Liver (tissue), 9 donors: Measurements from ENCODE around the gene TMPRSS9. TPM values are rescaled to one million over a fixed set of nuclear protein-coding genes. Genes with fewer than 3 reads are reported as not detected.

Source experiments
- DNase-seq: peaks from one replicate; pipeline ENCODE4 v3.0.0-alpha.2; 2017; ENCODE audit warnings: low spot score
- H3K27ac ChIP-seq, 2 donors: one replicate each; pipeline ENCODE4 v1.7.0; 2013; ENCODE audit warnings: inconsistent platforms in 2 of 2, low read length in 2 of 2, control low read depth in 1 of 2, low read depth in 1 of 2, mild to moderate bottlenecking in 1 of 2
- H3K27me3 ChIP-seq, 4 donors: one replicate each; pipeline versions ENCODE4 v1.6.1 to v1.7.0; 2013; ENCODE audit warnings: low read length in 3 of 4, inconsistent platforms in 1 of 4, mild to moderate bottlenecking in 1 of 4, moderate library complexity in 1 of 4; ENCODE audit not compliant: control insufficient read depth in 4 of 4, insufficient read depth in 4 of 4
- H3K36me3 ChIP-seq, 4 donors: one replicate each; pipeline versions ENCODE4 v1.6.1 to v1.7.0; 2013; ENCODE audit warnings: low read length in 3 of 4, mild to moderate bottlenecking in 3 of 4, low read depth in 1 of 4, moderate library complexity in 1 of 4; ENCODE audit not compliant: control insufficient read depth in 4 of 4, insufficient read depth in 3 of 4
- H3K4me1 ChIP-seq, 4 donors: one replicate each; pipeline versions ENCODE4 v1.6.1 to v1.7.0; 2013; ENCODE audit warnings: low read length in 3 of 4, mild to moderate bottlenecking in 3 of 4, moderate library complexity in 1 of 4; ENCODE audit not compliant: control insufficient read depth in 4 of 4, insufficient read depth in 4 of 4
- H3K4me3 ChIP-seq, 3 donors: one replicate each; pipeline versions ENCODE4 v1.6.1 to v1.7.0; 2013; ENCODE audit warnings: low read length in 3 of 3, control low read depth in 1 of 3, low read depth in 1 of 3, mild to moderate bottlenecking in 1 of 3
- H3K9ac ChIP-seq, 2 donors: one replicate each; pipeline ENCODE4 v1.7.0; 2013; ENCODE audit warnings: low read length in 2 of 2, mild to moderate bottlenecking in 2 of 2, moderate library complexity in 2 of 2, control low read depth in 1 of 2, low read depth in 1 of 2
- H3K9me3 ChIP-seq, 4 donors: one replicate each; pipeline versions ENCODE4 v1.6.1 to v1.7.0; 2013; ENCODE audit warnings: low read length in 3 of 4; ENCODE audit not compliant: control insufficient read depth in 4 of 4
- ATF3 ChIP-seq: IDR thresholded peaks from 2 replicates; pipeline ENCODE4 v1.6.1; 2016; ENCODE audit warnings: antibody characterized with exemption
- EGR1 ChIP-seq, 2 donors: IDR thresholded peaks; 2 replicates each; pipeline ENCODE4 v1.6.1; 2016 to 2018; ENCODE audit warnings: antibody characterized with exemption in 2 of 2, low read depth in 2 of 2
- FOXA2 ChIP-seq: IDR thresholded peaks from 2 replicates; pipeline ENCODE4 v1.6.1; 2016; ENCODE audit warnings: antibody characterized with exemption
- HNF4A ChIP-seq, 2 donors: conservative IDR thresholded peaks; 2 replicates each; pipeline ENCODE4 v1.6.1; 2016; ENCODE audit warnings: antibody characterized with exemption in 2 of 2, mild to moderate bottlenecking in 2 of 2
- HNF4G ChIP-seq: IDR thresholded peaks from 2 replicates; pipeline ENCODE4 v1.6.1; 2016; ENCODE audit warnings: antibody characterized with exemption
- RAD21 ChIP-seq, 2 donors: IDR thresholded peaks; 2 replicates each; pipeline ENCODE4 v1.6.1; 2016; ENCODE audit warnings: antibody characterized with exemption in 2 of 2, mild to moderate bottlenecking in 2 of 2
- REST ChIP-seq: IDR thresholded peaks from 2 replicates; pipeline ENCODE4 v1.6.1; 2016; ENCODE audit warnings: antibody characterized with exemption, mild to moderate bottlenecking
- RXRA ChIP-seq, 2 donors: IDR thresholded peaks; 2 replicates each; pipeline ENCODE4 v1.6.1; 2017 to 2018; ENCODE audit warnings: antibody characterized with exemption in 2 of 2, mild to moderate bottlenecking in 1 of 2
- SP1 ChIP-seq: IDR thresholded peaks from 2 replicates; pipeline ENCODE4 v1.6.1; 2018; ENCODE audit warnings: antibody characterized with exemption, mild to moderate bottlenecking
- TAF1 ChIP-seq: conservative IDR thresholded peaks from 2 replicates; pipeline ENCODE4 v1.6.1; 2016; ENCODE audit warnings: antibody characterized with exemption, mild to moderate bottlenecking
- YY1 ChIP-seq: IDR thresholded peaks from 2 replicates; pipeline ENCODE4 v1.6.1; 2016; ENCODE audit warnings: antibody characterized with exemption, mild to moderate bottlenecking
- ZBTB33 ChIP-seq: IDR thresholded peaks from 2 replicates; pipeline ENCODE4 v1.6.1; 2016; ENCODE audit warnings: antibody characterized with exemption
- WGBS: extraction: QIAGEN DNeasy Blood & Tissue Kit; methylation state at CpG from one replicate; pipeline ENCODE4 v1.1.7; 2013; 5-methylcytosine and 5-hydroxymethylcytosine counted together
- polyA plus RNA-seq, 2 donors: library from polyadenylated mRNA; stranded (reverse) in 1 of 2; unstranded in 1 of 2; fragments of 200-250 nt in 1 of 2; fragments of >200 nt in 1 of 2; fragmentation: Nextera tagmentation in 1 of 2; extraction: Ambion mirVana in 1 of 2; gene quantifications; one replicate each; pipeline versions ENCODE4 v1.2.1 to v1.2.3, GENCODE V29; 2013 to 2015
- total RNA-seq, 2 donors: library from RNA; depleted of rRNA; stranded (reverse); fragments of >200 nt; gene quantifications; one replicate each; pipeline ENCODE4 v1.2.3, GENCODE V29; 2014
- donor health status: healthy.
- donor health status: healthy.
- donor health status: healthy.
- donor health status: healthy.
- donor health status: healthy.

TMPRSS9 gene
- total and polyA plus RNA-seq, 4 donors, result 0.39 to 24.8 (median 1.5) TPM

GRCh38 chr19:2353887-2354592, 6.0 kb upstream of the TMPRSS9 start:
- TF ChIP-seq ATF3 (no peak), RXRA (IDR thresholded peaks at IDR 0.05) (no peak), ZBTB33 (no peak), HNF4A (conservative IDR thresholded peaks at IDR 0.05) (no peak), YY1 (no peak), RAD21 (IDR thresholded peaks at IDR 0.05) (no peak), REST (no peak)
- no peak overlapping the region for H3K27ac ChIP-seq
- H3K9ac ChIP-seq, result no peak overlapping the region
- WGBS, result 95% methylated on average over 34 of the region's 34 CpGs
- H3K9me3 ChIP-seq, result no peaks in the 10 kb centered on the region
- no peak for DNase-seq
- H3K36me3 ChIP-seq, result peaks cover 0 to 24% (median 14%) of the 10 kb centered on the region in 4 donors
- no peaks in the 10 kb centered on the region for H3K4me1 ChIP-seq
- H3K4me3 ChIP-seq, result no peak overlapping the region
- no peaks in the 10 kb centered on the region for H3K27me3 ChIP-seq

- H3K27ac ChIP-seq, result no peak overlapping the region
- no peak for DNase-seq
- TF ChIP-seq HNF4G (no peak), SP1 (no peak), FOXA2 (no peak), EGR1 (IDR thresholded peaks at IDR 0.05; ENCODE audit: low read depth in 2 of 2) (no peak), RXRA (IDR thresholded peaks at IDR 0.05) (no peak), TAF1 (no peak)
- H3K9ac ChIP-seq, result no peak overlapping the region
- WGBS, result 93% methylated on average over 17 of the region's 17 CpGs
- H3K4me1 ChIP-seq, result no peaks in the 10 kb centered on the region
- H3K36me3 ChIP-seq, result peaks cover 0 to 22% (median 13%) of the 10 kb centered on the region in 4 donors
- H3K4me3 ChIP-seq, result no peak overlapping the region
- H3K27me3 ChIP-seq, result no peaks in the 10 kb centered on the region
- H3K9me3 ChIP-seq, result no peaks in the 10 kb centered on the region
Observed at GRCh38 chr19:2354670-2355069, 5.4 kb upstream of the TMPRSS9 start.
